ENCODE measurements around the gene DHCR7.

- TF ChIP-seq YY1 (IDR thresholded peaks at IDR 0.05; ENCODE audit: insufficient read depth, insufficient read length) (no peak), ZNF274 (IDR thresholded peaks at IDR 0.05; ENCODE audit: low read depth, low read length) (no peak)
These were observed 2.0 kb downstream of the DHCR7 start for GRCh38 chr11:71446150-71446549.
